Mesenchymal stem cell (in vitro differentiated cells and primary cell): Measurements from ENCODE around the gene VAMP4.

Experiments used
- DNase-seq: peaks from one replicate; pipeline ENCODE4 v3.0.0-alpha.2; 2013
- H2AFZ ChIP-seq: one replicate; pipeline ENCODE4 v1.6.1; 2013; ENCODE audit warnings: low read depth, mild to moderate bottlenecking, control low read depth, inconsistent platforms, low read length, moderate library complexity
- H2AK5ac ChIP-seq: 2 replicates; pipeline ENCODE4 v1.6.1; 2013; ENCODE audit warnings: low read length, moderate library complexity, mild to moderate bottlenecking, inconsistent platforms; ENCODE audit not compliant: severe bottlenecking
- H2BK120ac ChIP-seq: one replicate; pipeline ENCODE4 v1.6.1; 2013; ENCODE audit warnings: low read depth, mild to moderate bottlenecking, inconsistent platforms, low read length, moderate library complexity
- H2BK12ac ChIP-seq, 2 experiments: one replicate each; pipeline ENCODE4 v1.6.1; 2013; ENCODE audit warnings: inconsistent platforms in 2 of 2, low read length in 2 of 2, mild to moderate bottlenecking in 2 of 2, moderate library complexity in 2 of 2, control low read depth in 1 of 2
- H2BK15ac ChIP-seq: one replicate; pipeline ENCODE4 v1.6.1; 2013; ENCODE audit warnings: mild to moderate bottlenecking, low read depth, inconsistent platforms; ENCODE audit not compliant: poor library complexity, severe bottlenecking
- H2BK5ac ChIP-seq: 2 replicates; pipeline ENCODE4 v1.6.1; 2013; ENCODE audit warnings: low read depth, mild to moderate bottlenecking, low read length, control low read depth, inconsistent platforms; ENCODE audit not compliant: poor library complexity, severe bottlenecking
- H3K14ac ChIP-seq, 2 experiments: one replicate each; pipeline ENCODE4 v1.6.1; 2013; ENCODE audit warnings: inconsistent platforms in 2 of 2, low read length in 2 of 2, control low read depth in 1 of 2, mild to moderate bottlenecking in 1 of 2, moderate library complexity in 1 of 2
- H3K18ac ChIP-seq, 2 experiments: one replicate each; pipeline ENCODE4 v1.6.1; 2013; ENCODE audit warnings: inconsistent platforms in 2 of 2, low read length in 2 of 2, control low read depth in 1 of 2, low read depth in 1 of 2, mild to moderate bottlenecking in 1 of 2
- H3K23ac ChIP-seq, 2 experiments: one replicate each; pipeline ENCODE4 v1.6.1; 2013; ENCODE audit warnings: inconsistent platforms in 2 of 2, low read length in 2 of 2, mild to moderate bottlenecking in 2 of 2, moderate library complexity in 2 of 2, control low read depth in 1 of 2
- H3K27ac ChIP-seq: 2 replicates; pipeline ENCODE4 v1.5.1; 2013; ENCODE audit warnings: mild to moderate bottlenecking, moderate library complexity, low read length, control low read depth, inconsistent platforms; ENCODE audit not compliant: poor library complexity, severe bottlenecking
- H3K27me3 ChIP-seq, 2 experiments: 2 replicates each; pipeline versions ENCODE4 v1.6.1 to v1.7.0; 2013; ENCODE audit warnings: low read length in 2 of 2, mild to moderate bottlenecking in 2 of 2, moderate library complexity in 2 of 2, control low read depth in 1 of 2, inconsistent platforms in 1 of 2; ENCODE audit not compliant: control insufficient read depth in 1 of 2, insufficient read depth in 1 of 2
- H3K36me3 ChIP-seq, 2 experiments: 2 replicates each; pipeline versions ENCODE4 v1.6.1 to v1.7.0; 2013; ENCODE audit warnings: low read length in 2 of 2, control low read depth in 1 of 2, inconsistent platforms in 1 of 2, low read depth in 1 of 2, mild to moderate bottlenecking in 1 of 2; ENCODE audit not compliant: insufficient read depth in 2 of 2, control insufficient read depth in 1 of 2
- H3K4ac ChIP-seq, 2 experiments: one replicate each; pipeline ENCODE4 v1.6.1; 2013; ENCODE audit warnings: inconsistent platforms in 2 of 2, low read length in 2 of 2, mild to moderate bottlenecking in 2 of 2, moderate library complexity in 2 of 2, control low read depth in 1 of 2, low read depth in 1 of 2
- H3K4me1 ChIP-seq: 2 replicates; pipeline ENCODE4 v1.6.1; 2013; ENCODE audit warnings: low read depth, low read length, control low read depth; ENCODE audit not compliant: control insufficient read depth, insufficient read depth
- H3K4me2 ChIP-seq: 2 replicates; pipeline ENCODE4 v1.6.1; 2013; ENCODE audit warnings: low read length, mild to moderate bottlenecking, inconsistent platforms; ENCODE audit not compliant: poor library complexity, severe bottlenecking
- H3K4me3 ChIP-seq, 2 experiments: 2 replicates each; pipeline versions ENCODE4 v1.5.1 to v1.7.0; 2013; ENCODE audit warnings: low read length in 2 of 2, mild to moderate bottlenecking in 2 of 2, control low read depth in 1 of 2, low read depth in 1 of 2; ENCODE audit not compliant: insufficient read depth in 1 of 2
- H3K79me1 ChIP-seq: replicated peaks from 2 replicates; pipeline ENCODE4 v1.6.1; 2013; ENCODE audit warnings: mild to moderate bottlenecking, control low read depth, low read length, inconsistent platforms; ENCODE audit not compliant: poor library complexity, severe bottlenecking
- H3K9ac ChIP-seq: 2 replicates; pipeline ENCODE4 v1.7.0; 2013; ENCODE audit warnings: mild to moderate bottlenecking, low read length, moderate library complexity
- H3K9me3 ChIP-seq: 2 replicates; pipeline ENCODE4 v1.7.0; 2013; ENCODE audit warnings: mild to moderate bottlenecking, low read length; ENCODE audit not compliant: control insufficient read depth
- H4K8ac ChIP-seq: one replicate; pipeline ENCODE4 v1.6.1; 2013; ENCODE audit warnings: inconsistent platforms, mild to moderate bottlenecking, low read length, moderate library complexity
- H4K91ac ChIP-seq: one replicate; pipeline ENCODE4 v1.6.1; 2013; ENCODE audit warnings: mild to moderate bottlenecking, low read length, inconsistent platforms
- WGBS: methylation state at CpG from one replicate; pipeline ENCODE4 v1.1.7; 2013; ENCODE audit warnings: mixed read lengths; 5-methylcytosine and 5-hydroxymethylcytosine counted together

VAMP4 gene

GRCh38 chr1:171781176-171781875 is 39.5 kb upstream of the VAMP4 start, which contains the start of gene METTL13:
Gene METTL13 (plus strand): TSS chr1:171781660. CDS start chr1:171781968, 308 bp downstream.
- Histone ChIP-seq H3K18ac (peak within 1 kb of the TSS; percentile 54 to 77), H3K14ac (peak within 1 kb of the TSS in 1 of 2 experiments; percentile 86), H3K9ac (peak within 1 kb of the TSS; percentile 95), H3K4me2 (peak within 1 kb of the TSS; percentile 88), H3K4me1 (peaks cover 7% of the 10 kb centered on the region), H3K36me3 (peaks cover 17 to 32% of the 10 kb centered on the region in 2 experiments), H2BK15ac (no peak within 1 kb of the TSS), H2BK12ac (no peak within 1 kb of the TSS), H3K27ac (peak within 1 kb of the TSS; percentile 95), H3K9me3 (no peaks in the 10 kb centered on the region), H2BK5ac (no peak within 1 kb of the TSS), H4K8ac (peak within 1 kb of the TSS; percentile 69), H2AK5ac (no peak within 1 kb of the TSS), H3K4me3 (peak within 1 kb of the TSS; percentile 79 to 99), H3K79me1 (peaks cover 30% of the 10 kb centered on the region), H2BK120ac (peak within 1 kb of the TSS; percentile 42), H3K4ac (peak within 1 kb of the TSS; percentile 28 to 65), H3K27me3 (no peaks in the 10 kb centered on the region), H3K23ac (peak within 1 kb of the TSS in 1 of 2 experiments; percentile 51), H4K91ac (peak within 1 kb of the TSS; percentile 63), H2AFZ (peak within 1 kb of the TSS; percentile 75)
- WGBS, result under 1% methylated on average over 57 of the region's 57 CpGs
- peak; percentile 100 for DNase-seq

GRCh38 chr1:171780583-171781175 is 38.8 kb upstream of the VAMP4 start:
- H3K14ac ChIP-seq, result no peak overlapping the region
- no peaks in the 10 kb centered on the region for H3K27me3 ChIP-seq
- peak overlapping the region; percentile 86 for H3K9ac ChIP-seq
- no peak overlapping the region for H2BK120ac ChIP-seq
- peak overlapping the region; percentile 57 for H2AK5ac ChIP-seq
- peak overlapping the region; percentile 63 for H4K91ac ChIP-seq
- peaks cover 7% of the 10 kb centered on the region for H3K4me1 ChIP-seq
- no peak overlapping the region for H2BK12ac ChIP-seq
- no peak overlapping the region for H3K23ac ChIP-seq
- H3K27ac ChIP-seq, result peak overlapping the region; percentile 95
- 24% methylated on average over 7 of the region's 11 CpGs for WGBS
- H3K4ac ChIP-seq, result peak overlapping the region; percentile 28 to 56
- H3K9me3 ChIP-seq, result no peaks in the 10 kb centered on the region
- no peak for DNase-seq
- peak overlapping the region; percentile 92 for H4K8ac ChIP-seq
- peak overlapping the region in 1 of 2 experiments; percentile 77 for H3K18ac ChIP-seq
- no peak overlapping the region for H2BK15ac ChIP-seq
- H3K36me3 ChIP-seq, result peaks cover 12 to 25% of the 10 kb centered on the region in 2 experiments
- H3K4me2 ChIP-seq, result peak overlapping the region; percentile 61
- H3K79me1 ChIP-seq, result peaks cover 23% of the 10 kb centered on the region
- H3K4me3 ChIP-seq, result peak overlapping the region; percentile 35 to 79
- no peak overlapping the region for H2BK5ac ChIP-seq
- no peak overlapping the region for H2AFZ ChIP-seq

GRCh38 chr1:171772312-171772711 is 30.4 kb upstream of the VAMP4 start:
- Histone ChIP-seq H3K36me3 (no peaks in the 10 kb centered on the region), H4K8ac (no peak overlapping the region), H3K23ac (no peak overlapping the region), H2AK5ac (no peak overlapping the region), H3K27me3 (no peaks in the 10 kb centered on the region), H2BK120ac (no peak overlapping the region), H3K9ac (no peak overlapping the region), H2BK12ac (no peak overlapping the region), H3K27ac (no peak overlapping the region), H3K79me1 (no peaks in the 10 kb centered on the region), H2BK5ac (no peak overlapping the region), H2AFZ (no peak overlapping the region), H3K4me3 (no peak overlapping the region), H3K4me2 (no peak overlapping the region), H3K4ac (no peak overlapping the region), H3K9me3 (no peaks in the 10 kb centered on the region), H3K18ac (no peak overlapping the region), H3K4me1 (no peaks in the 10 kb centered on the region), H2BK15ac (no peak overlapping the region), H4K91ac (no peak overlapping the region), H3K14ac (no peak overlapping the region)
- DNase-seq, result no peak
- 91% methylated on average over 2 of the region's 2 CpGs for WGBS

- Histone ChIP-seq H2BK12ac (no peak overlapping the region), H3K18ac (no peak overlapping the region), H2BK15ac (no peak overlapping the region), H3K79me1 (no peaks in the 10 kb centered on the region), H3K9me3 (no peaks in the 10 kb centered on the region), H3K23ac (no peak overlapping the region), H3K27me3 (no peaks in the 10 kb centered on the region), H2AFZ (no peak overlapping the region), H3K14ac (no peak overlapping the region), H3K4ac (no peak overlapping the region), H3K4me2 (no peak overlapping the region), H4K91ac (no peak overlapping the region), H3K4me1 (no peaks in the 10 kb centered on the region), H2BK5ac (no peak overlapping the region), H3K27ac (no peak overlapping the region), H3K9ac (no peak overlapping the region), H4K8ac (no peak overlapping the region), H2BK120ac (no peak overlapping the region), H2AK5ac (no peak overlapping the region), H3K36me3 (no peaks in the 10 kb centered on the region), H3K4me3 (no peak overlapping the region)
- DNase-seq, result no peak
- no CpG with 5 or more reads among the region's 1 CpG for WGBS
These were observed 27.9 kb upstream of the VAMP4 start for GRCh38 chr1:171769754-171770153.
